H7 (cell line): ENCODE data around the gene SKAP2. TPM values are rescaled to one million over a fixed set of nuclear protein-coding genes. Genes with fewer than 3 reads are reported as not detected.

Experiments
- DNase-seq: peaks from one replicate; pipeline ENCODE4 v3.0.0; 2012
- H3K27me3 ChIP-seq: 2 replicates; pipeline ENCODE4 v1.6.0; 2011; ENCODE audit warnings: mild to moderate bottlenecking, low read length; ENCODE audit not compliant: control insufficient read depth, insufficient read depth
- H3K36me3 ChIP-seq: replicated peaks from 2 replicates; pipeline ENCODE4 v1.5.1; 2011; ENCODE audit warnings: low read length; ENCODE audit not compliant: control insufficient read depth, insufficient read depth
- H3K4me3 ChIP-seq: 2 replicates; pipeline ENCODE4 v1.5.1; 2011; ENCODE audit warnings: low read depth, mild to moderate bottlenecking, control low read depth, low read length, moderate library complexity; ENCODE audit not compliant: insufficient read depth
- total RNA-seq: library from RNA; depleted of rRNA; stranded (reverse); fragments of >200 nt; shearing (Covaris generic); gene quantifications from 2 replicates; pipeline ENCODE4 v1.2.3, GENCODE V29; 2014

SKAP2 gene
- total RNA-seq, 1 experiment from 2014 or later = 2.2 TPM

- H3K4me3 ChIP-seq = no peak overlapping the region
- DNase-seq = no peak
- H3K36me3 ChIP-seq = no peaks in the 10 kb centered on the region
- H3K27me3 ChIP-seq = no peaks in the 10 kb centered on the region
Observed at GRCh38 chr7:26662646-26663045, 201.7 kb downstream of the SKAP2 start.

GRCh38 chr7:26659121-26659520 is 205.3 kb downstream of the SKAP2 start:
- H3K36me3 ChIP-seq = no peaks in the 10 kb centered on the region
- H3K27me3 ChIP-seq = no peaks in the 10 kb centered on the region
- H3K4me3 ChIP-seq = no peak overlapping the region
- DNase-seq = no peak

GRCh38 chr7:26658389-26659084 is 205.9 kb downstream of the SKAP2 start:
- Histone ChIP-seq H3K36me3 (no peaks in the 10 kb centered on the region), H3K4me3 (no peak overlapping the region), H3K27me3 (no peaks in the 10 kb centered on the region)
- no peak for DNase-seq

- DNase-seq = no peak
- Histone ChIP-seq H3K27me3 (no peaks in the 10 kb centered on the region), H3K36me3 (no peaks in the 10 kb centered on the region), H3K4me3 (no peak overlapping the region)
Observed at GRCh38 chr7:26657686-26658388, 206.6 kb downstream of the SKAP2 start.

- Histone ChIP-seq H3K27me3 (no peaks in the 10 kb centered on the region), H3K36me3 (no peaks in the 10 kb centered on the region), H3K4me3 (no peak overlapping the region)
- no peak for DNase-seq
Observed at GRCh38 chr7:26657206-26657641, 207.2 kb downstream of the SKAP2 start.

- Histone ChIP-seq H3K4me3 (no peak overlapping the region), H3K27me3 (no peaks in the 10 kb centered on the region), H3K36me3 (no peaks in the 10 kb centered on the region)
- DNase-seq = no peak
Observed at GRCh38 chr7:26656735-26657134, 207.7 kb downstream of the SKAP2 start.

DNA sequence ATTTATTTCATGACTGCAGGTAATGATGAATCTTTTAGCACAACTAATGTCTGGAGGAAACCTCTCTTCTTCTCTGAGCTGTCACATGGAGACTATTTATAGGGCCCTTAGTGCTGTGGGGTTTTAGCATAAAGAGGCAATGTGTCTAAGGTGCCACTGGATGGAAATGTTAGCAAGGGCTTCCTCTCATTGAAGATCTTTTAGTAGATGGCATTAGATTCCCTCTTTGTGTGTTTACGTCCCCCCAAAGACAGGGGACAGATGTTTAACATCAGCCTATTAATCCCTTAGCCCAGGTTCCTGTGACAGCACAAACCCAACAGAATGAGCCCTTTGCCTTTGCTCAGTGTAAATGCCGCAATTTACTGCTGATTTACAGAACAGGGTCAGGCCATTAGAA is 208.6 kb downstream of the SKAP2 start:
- no peak for DNase-seq
- Histone ChIP-seq H3K36me3 (no peaks in the 10 kb centered on the region), H3K4me3 (no peak overlapping the region), H3K27me3 (no peaks in the 10 kb centered on the region)

DNA sequence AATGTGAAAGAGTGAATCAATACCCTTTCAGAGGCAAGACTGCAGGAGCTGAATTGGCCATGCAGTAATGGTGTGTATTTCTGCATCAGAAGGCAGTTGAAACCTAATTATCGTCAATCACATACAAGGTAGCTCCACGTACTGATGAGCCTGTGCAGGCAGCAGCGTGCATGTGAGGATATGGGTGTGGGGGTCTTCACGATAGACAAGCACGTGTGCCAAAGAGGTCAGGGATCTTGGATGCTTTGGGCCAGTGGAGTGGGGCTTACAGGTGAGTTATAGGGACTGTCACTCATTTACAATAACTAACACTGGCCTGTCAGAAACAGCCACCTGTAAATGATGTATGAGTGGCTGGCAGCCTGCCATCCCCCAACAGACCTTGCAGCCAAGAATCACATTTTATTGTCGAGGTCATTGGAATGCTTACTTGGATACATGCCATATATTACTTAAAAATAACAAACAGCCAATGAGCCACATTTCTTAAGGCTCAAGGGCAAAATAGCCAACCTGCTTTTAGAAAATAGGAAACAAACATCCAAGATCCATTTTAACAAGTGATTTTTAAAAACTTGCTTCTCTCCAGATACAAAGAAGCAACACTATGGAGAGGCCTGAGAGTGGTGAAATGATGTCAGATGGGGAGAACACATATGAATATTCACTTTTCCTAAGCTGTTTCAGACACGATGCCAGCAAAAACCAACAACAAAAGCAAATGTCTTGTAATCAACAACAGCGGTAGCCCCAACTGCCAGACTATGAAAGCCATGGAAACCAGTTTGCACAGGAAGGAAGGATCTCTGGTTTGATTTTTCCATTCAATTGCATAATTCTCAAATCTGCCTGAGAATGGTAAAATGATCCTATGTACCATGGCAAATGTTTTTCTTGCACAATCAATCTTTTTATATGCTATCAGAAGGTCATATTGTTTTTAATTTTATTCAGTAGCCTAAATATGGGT is 210.7 kb downstream of the SKAP2 start:
- Histone ChIP-seq H3K27me3 (no peaks in the 10 kb centered on the region), H3K4me3 (no peak overlapping the region), H3K36me3 (no peaks in the 10 kb centered on the region)
- no peak for DNase-seq

DNA sequence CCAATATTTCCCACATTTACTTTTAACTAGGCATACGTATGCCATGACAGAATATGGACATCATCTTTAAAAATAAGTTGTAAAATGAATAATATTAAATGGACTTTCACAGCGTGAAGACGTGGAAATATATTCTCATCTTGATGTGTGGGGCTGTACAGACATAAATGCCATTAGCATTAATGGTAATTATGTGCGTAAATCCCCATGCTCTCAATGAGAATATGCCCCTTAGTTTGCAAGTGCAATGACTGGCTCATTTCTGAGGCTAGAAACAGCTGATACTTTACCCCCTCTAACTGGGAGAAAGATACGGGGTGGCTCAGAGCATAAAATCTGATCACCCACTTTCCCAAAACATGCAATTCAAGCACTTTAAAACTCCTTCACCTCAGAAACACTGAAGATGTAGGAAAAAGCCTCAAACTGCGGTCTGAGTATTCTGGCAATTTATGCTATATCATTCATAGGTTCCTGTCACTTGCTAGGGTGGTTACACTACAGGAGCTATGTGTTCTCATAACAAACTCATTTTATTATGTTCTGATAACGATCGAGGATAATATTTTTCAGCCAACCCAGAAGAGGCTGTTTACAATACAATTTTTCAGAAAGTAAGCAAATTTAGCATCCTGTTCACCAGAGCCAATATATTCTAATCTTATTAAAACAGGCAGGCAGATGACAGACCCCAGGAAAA is 211.8 kb downstream of the SKAP2 start:
- no peak for DNase-seq
- H3K4me3 ChIP-seq = no peak overlapping the region
- no peaks in the 10 kb centered on the region for H3K27me3 ChIP-seq
- H3K36me3 ChIP-seq = no peaks in the 10 kb centered on the region

DNA sequence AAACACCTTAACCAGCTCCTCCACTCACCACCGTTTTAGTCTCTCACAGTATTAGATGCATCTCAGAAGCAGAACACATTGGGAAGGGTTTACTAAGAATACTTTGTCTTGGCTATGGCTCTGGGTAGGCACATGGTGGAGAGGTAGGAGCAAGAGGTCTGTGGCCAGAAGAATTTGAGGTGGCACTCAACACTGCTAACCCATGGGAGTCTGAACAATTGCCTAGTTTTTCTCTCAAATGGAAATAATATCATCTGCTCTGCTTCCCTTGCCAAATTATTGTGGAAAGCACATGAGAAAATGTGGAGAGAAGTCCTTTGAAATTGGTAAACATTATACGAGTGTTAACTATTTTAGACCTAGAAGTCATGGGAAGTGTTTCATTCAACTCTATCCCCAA is 214.3 kb downstream of the SKAP2 start:
- no peak for DNase-seq
- Histone ChIP-seq H3K4me3 (no peak overlapping the region), H3K36me3 (no peaks in the 10 kb centered on the region), H3K27me3 (no peaks in the 10 kb centered on the region)

- Histone ChIP-seq H3K4me3 (no peak overlapping the region), H3K27me3 (no peaks in the 10 kb centered on the region), H3K36me3 (no peaks in the 10 kb centered on the region)
- DNase-seq = no peak
Observed at GRCh38 chr7:26649388-26649787, 215.0 kb downstream of the SKAP2 start.

- H3K27me3 ChIP-seq = no peaks in the 10 kb centered on the region
- H3K36me3 ChIP-seq = no peaks in the 10 kb centered on the region
- H3K4me3 ChIP-seq = no peak overlapping the region
- DNase-seq = no peak
Observed at GRCh38 chr7:26648554-26648953, 215.8 kb downstream of the SKAP2 start.

DNA sequence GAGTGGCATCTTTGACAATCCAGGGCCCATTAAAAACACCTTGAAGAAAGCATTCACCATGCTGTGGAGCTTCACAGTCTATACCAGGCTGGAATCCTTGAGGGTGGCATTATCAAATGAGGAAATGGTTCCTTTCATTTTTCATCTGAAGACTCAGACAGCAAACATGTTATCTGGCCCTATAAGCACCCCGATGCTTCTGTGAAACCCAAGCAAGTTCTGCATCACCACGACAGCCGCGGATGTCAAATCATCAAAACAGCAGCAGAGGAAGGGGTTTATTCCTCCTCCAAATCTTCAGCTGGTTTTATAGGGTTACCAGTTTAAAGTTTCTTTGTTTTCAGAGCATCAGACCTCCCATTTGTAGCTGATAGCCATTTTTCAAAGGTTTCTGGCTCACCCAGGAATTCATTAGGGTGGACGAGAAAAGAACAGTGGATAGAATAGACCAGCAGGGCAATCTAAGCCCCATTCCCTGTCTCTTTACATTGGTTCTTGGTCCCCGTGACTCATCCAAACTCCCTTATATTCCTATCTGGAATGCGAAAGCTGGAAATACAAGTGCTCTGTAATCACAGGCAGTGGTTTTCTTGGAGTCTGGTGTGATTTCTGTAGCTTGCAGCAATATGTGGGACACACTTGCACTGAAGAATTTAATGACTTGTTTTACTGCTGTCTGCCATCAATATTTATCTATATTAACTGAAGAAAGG is 217.9 kb downstream of the SKAP2 start:
- DNase-seq = no peak
- no peaks in the 10 kb centered on the region for H3K36me3 ChIP-seq
- H3K4me3 ChIP-seq = no peak overlapping the region
- no peaks in the 10 kb centered on the region for H3K27me3 ChIP-seq

DNA sequence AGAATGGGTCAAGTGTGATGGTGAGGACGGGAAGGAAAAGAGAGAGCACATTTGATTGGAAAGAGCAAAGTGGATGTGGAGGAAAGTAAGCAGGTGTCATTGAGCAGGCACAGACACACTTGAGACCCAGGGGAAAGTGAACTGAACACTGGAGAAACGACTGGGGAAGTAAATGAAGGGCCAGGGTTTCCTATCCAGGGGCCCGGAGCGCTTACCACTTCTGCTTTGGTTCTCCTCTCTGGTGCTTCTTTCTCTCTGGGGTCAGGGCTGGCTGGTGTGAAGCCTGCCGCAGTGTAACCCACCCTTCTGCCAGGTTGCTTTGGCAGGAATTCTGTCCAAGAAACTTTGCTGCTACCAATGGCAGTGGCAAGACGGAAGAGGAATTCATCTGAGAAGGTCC is 219.3 kb downstream of the SKAP2 start:
- DNase-seq = no peak
- H3K27me3 ChIP-seq = no peaks in the 10 kb centered on the region

More for the DNA sequence above, 219.3 kb downstream of the SKAP2 start:
- Histone ChIP-seq H3K4me3 (no peak overlapping the region), H3K36me3 (no peaks in the 10 kb centered on the region)
